ENCODE measurements around the gene TSPAN1.

DNA sequence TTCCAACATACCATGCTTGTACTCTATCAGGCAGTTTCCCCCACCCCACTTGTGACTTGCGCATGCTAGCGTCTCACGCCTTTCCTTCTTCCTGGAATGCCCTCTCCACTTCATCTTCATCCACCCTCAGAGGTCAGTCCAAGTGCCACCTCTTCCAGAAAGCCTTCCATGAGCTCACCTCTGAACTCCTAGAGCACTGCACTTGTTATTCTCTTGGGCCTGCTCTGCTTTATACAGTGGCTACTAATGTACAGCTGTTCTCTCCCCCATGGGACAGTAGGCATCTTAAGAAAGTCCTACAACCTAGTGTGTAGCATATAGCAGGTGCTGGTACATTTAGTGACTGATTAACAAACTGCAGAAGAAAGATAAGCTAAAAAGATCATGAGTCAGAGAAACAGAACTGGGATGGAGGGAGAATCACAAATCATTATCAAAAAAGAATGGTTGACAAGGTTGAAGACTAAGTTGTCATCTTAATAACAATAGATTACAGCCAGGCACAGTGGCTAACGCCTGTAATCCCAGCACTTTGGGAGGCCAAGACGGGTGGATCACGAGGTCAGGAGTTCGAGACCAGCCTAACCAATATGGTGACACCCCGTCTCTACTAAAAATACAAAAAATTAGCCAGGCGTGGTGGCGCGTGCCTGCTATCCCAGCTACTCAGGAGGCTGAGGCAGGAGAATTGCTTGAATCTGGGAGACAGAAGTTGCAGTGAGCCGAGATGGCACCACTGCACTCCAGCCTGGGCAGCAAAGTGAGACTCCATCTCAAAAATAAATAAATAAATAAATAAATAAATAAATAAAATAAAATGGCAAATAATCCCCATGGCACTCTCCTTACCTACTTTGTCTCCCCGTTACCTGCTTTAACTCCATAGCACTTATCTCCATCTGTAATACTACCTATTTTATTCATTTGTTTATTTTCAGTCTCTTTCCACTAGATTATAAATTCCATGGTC lies 16.3 kb upstream of the TSPAN1 start:
- TF ChIP-seq, protein P1, sequence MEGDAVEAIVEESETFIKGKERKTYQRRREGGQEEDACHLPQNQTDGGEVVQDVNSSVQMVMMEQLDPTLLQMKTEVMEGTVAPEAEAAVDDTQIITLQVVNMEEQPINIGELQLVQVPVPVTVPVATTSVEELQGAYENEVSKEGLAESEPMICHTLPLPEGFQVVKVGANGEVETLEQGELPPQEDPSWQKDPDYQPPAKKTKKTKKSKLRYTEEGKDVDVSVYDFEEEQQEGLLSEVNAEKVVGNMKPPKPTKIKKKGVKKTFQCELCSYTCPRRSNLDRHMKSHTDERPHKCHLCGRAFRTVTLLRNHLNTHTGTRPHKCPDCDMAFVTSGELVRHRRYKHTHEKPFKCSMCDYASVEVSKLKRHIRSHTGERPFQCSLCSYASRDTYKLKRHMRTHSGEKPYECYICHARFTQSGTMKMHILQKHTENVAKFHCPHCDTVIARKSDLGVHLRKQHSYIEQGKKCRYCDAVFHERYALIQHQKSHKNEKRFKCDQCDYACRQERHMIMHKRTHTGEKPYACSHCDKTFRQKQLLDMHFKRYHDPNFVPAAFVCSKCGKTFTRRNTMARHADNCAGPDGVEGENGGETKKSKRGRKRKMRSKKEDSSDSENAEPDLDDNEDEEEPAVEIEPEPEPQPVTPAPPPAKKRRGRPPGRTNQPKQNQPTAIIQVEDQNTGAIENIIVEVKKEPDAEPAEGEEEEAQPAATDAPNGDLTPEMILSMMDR (IDR thresholded peaks at IDR 0.05) = no peak
- TF ChIP-seq, protein P2, sequence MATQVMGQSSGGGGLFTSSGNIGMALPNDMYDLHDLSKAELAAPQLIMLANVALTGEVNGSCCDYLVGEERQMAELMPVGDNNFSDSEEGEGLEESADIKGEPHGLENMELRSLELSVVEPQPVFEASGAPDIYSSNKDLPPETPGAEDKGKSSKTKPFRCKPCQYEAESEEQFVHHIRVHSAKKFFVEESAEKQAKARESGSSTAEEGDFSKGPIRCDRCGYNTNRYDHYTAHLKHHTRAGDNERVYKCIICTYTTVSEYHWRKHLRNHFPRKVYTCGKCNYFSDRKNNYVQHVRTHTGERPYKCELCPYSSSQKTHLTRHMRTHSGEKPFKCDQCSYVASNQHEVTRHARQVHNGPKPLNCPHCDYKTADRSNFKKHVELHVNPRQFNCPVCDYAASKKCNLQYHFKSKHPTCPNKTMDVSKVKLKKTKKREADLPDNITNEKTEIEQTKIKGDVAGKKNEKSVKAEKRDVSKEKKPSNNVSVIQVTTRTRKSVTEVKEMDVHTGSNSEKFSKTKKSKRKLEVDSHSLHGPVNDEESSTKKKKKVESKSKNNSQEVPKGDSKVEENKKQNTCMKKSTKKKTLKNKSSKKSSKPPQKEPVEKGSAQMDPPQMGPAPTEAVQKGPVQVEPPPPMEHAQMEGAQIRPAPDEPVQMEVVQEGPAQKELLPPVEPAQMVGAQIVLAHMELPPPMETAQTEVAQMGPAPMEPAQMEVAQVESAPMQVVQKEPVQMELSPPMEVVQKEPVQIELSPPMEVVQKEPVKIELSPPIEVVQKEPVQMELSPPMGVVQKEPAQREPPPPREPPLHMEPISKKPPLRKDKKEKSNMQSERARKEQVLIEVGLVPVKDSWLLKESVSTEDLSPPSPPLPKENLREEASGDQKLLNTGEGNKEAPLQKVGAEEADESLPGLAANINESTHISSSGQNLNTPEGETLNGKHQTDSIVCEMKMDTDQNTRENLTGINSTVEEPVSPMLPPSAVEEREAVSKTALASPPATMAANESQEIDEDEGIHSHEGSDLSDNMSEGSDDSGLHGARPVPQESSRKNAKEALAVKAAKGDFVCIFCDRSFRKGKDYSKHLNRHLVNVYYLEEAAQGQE (IDR thresholded peaks at IDR 0.05; ENCODE audit: insufficient read depth in 1 of 2, low read depth in 2 of 2, low read length in 1 of 2) = no peak
